GM21529 (cell line): ENCODE results near the gene PEX11B.

ENCODE experiments used
- ATAC-seq: cut with Tn5 transposase; IDR thresholded peaks from one replicate; pipeline ENCODE4 v1.9.1; 2021; ENCODE audit not compliant: unreplicated experiment

Gene PEX11B

GRCh38 chr1:145918144-145918991 is at the start of gene PEX11B:
TSS of gene PEX11B (minus strand) at chr1:145918717. CDS start at chr1:145918688, 29 bp downstream.
- peak; percentile 84 for ATAC-seq

GRCh38 chr1:145967288-145967687 is 48.8 kb upstream of the PEX11B start:
- ATAC-seq, result no peak

- ATAC-seq, result no peak
Measured at GRCh38 chr1:145965119-145965744, 46.7 kb upstream of the PEX11B start.

GRCh38 chr1:145964328-145965118 is 46.0 kb upstream of the PEX11B start, which contains the start of the genes ANKRD34A and POLR3GL:
TSS of gene ANKRD34A (minus strand) at chr1:145964575. CDS start at chr1:145961759, 2,816 bp downstream.
TSS of gene POLR3GL (plus strand) at chr1:145964690. CDS start at chr1:145974866, 10,176 bp downstream.
- ATAC-seq, result peak; percentile 89

GRCh38 chr1:145963265-145964019 is 44.9 kb upstream of the PEX11B start:
- no peak for ATAC-seq

GRCh38 chr1:145962157-145963102 is 43.9 kb upstream of the PEX11B start:
- no peak for ATAC-seq

- ATAC-seq, result no peak
Measured at GRCh38 chr1:145961425-145962156, 43.1 kb upstream of the PEX11B start.

GRCh38 chr1:145961109-145961424 is 42.5 kb upstream of the PEX11B start:
- ATAC-seq, result no peak

GRCh38 chr1:145960468-145961108 is 42.1 kb upstream of the PEX11B start:
- ATAC-seq, result no peak

- no peak for ATAC-seq
Measured at GRCh38 chr1:145959957-145960467, 41.5 kb upstream of the PEX11B start.

GRCh38 chr1:145959333-145959732 is 40.8 kb upstream of the PEX11B start:
- ATAC-seq, result no peak

GRCh38 chr1:145958734-145959133 is 40.2 kb upstream of the PEX11B start:
- ATAC-seq, result no peak

GRCh38 chr1:145957443-145958319 is 39.2 kb upstream of the PEX11B start, which contains the start of gene LIX1L:
TSS of gene LIX1L (minus strand) at chr1:145958017. CDS start at chr1:145957927, 90 bp downstream.
- ATAC-seq, result peak; percentile 87

GRCh38 chr1:145956781-145957442 is 38.4 kb upstream of the PEX11B start:
- no peak for ATAC-seq

- ATAC-seq, result no peak
Measured at GRCh38 chr1:145956361-145956760, 37.8 kb upstream of the PEX11B start.

- ATAC-seq, result no peak
Measured at GRCh38 chr1:145955436-145955835, 36.9 kb upstream of the PEX11B start.

- ATAC-seq, result no peak
Measured at GRCh38 chr1:145953861-145954260, 35.3 kb upstream of the PEX11B start.
